K562 (cell line): ENCODE measurements around the gene DUS3L. TPM values are rescaled to one million over a fixed set of nuclear protein-coding genes. Genes with fewer than 3 reads are reported as not detected.

Source experiments
- ATAC-seq: fragments of 200-7000 bp; cut with Tn5 transposase; 3 replicates; pipeline ENCODE4 v1.9.1; 2020; ENCODE audit warnings: moderate library complexity
- BruUV-seq: library from RNA; stranded (reverse); fragments of 400-500 nt; replicated peaks from 2 replicates; lab custom pipeline; 2021; lab: Mats Ljungman, UMichigan
- CTCF ChIA-PET: fragments of 300-600 bp; formaldehyde crosslinking; extraction: SDS; loops from one replicate; lab custom pipeline; 2021; ENCODE audit warnings: low intra/inter-chr PET ratio; lab: Yijun Ruan, JAX
- POLR2A ChIA-PET: fragments of 300-600, 350-650 bp; sonication (Branson Sonifier 250); formaldehyde crosslinking; extraction: SDS; loops from one replicate; lab custom pipeline; 2021; ENCODE audit warnings: antibody characterized with exemption, inconsistent platforms; lab: Yijun Ruan, JAX
- DNase-seq, 4 experiments: peaks; one replicate each; pipeline versions ENCODE4 v3.0.0 to v3.0.0-alpha.2; 2011 to 2018; ENCODE audit warnings: low spot score in 3 of 4, mixed read lengths in 3 of 4; ENCODE audit errors: extremely low read depth in 1 of 4
- FAIRE-seq: peaks from 2 replicates; lab custom pipeline; 2011; peaks lifted over from hg19 to GRCh38; lab: Jason Lieb, UNC
- H2AFZ ChIP-seq: 2 replicates; pipeline ENCODE4 v1.6.0; 2011; ENCODE audit warnings: low read depth, low read length, control low read depth, inconsistent platforms
- H3K27ac ChIP-seq: fragments of 200-600 bp; 3 replicates; pipeline ENCODE4 v1.8.0; 2011; ENCODE audit warnings: low read depth, mild to moderate bottlenecking, control low read depth, inconsistent platforms, low read length, moderate library complexity, mixed read lengths; ENCODE audit errors: extremely low read depth
- H3K27me3 ChIP-seq, 2 experiments: fragments of 300-600 bp in 1 of 2; 2 replicates in 1 of 2; 3 replicates in 1 of 2; pipeline versions ENCODE4 v1.6.0 to v1.8.0; 2011; ENCODE audit warnings: inconsistent platforms in 2 of 2, low read length in 2 of 2, mild to moderate bottlenecking in 1 of 2, mixed read lengths in 1 of 2, moderate library complexity in 1 of 2; ENCODE audit not compliant: control insufficient read depth in 2 of 2, insufficient read depth in 2 of 2
- H3K36me3 ChIP-seq: fragments of 300-600 bp; 3 replicates; pipeline ENCODE4 v1.8.0; 2011; ENCODE audit warnings: mild to moderate bottlenecking, low read length, inconsistent platforms; ENCODE audit not compliant: control insufficient read depth, insufficient read depth
- H3K4me1 ChIP-seq, 2 experiments: fragments of 200-600 bp in 1 of 2; replicated peaks in 1 of 2; 2 replicates in 1 of 2; 3 replicates in 1 of 2; pipeline versions ENCODE4 v1.5.1 to v1.8.0; 2011; ENCODE audit warnings: inconsistent platforms in 2 of 2, low read length in 2 of 2, mild to moderate bottlenecking in 1 of 2, mixed read lengths in 1 of 2, moderate library complexity in 1 of 2; ENCODE audit not compliant: control insufficient read depth in 2 of 2, insufficient read depth in 2 of 2
- H3K4me2 ChIP-seq: 2 replicates; pipeline ENCODE4 v1.6.1; 2011; ENCODE audit warnings: low read length, control low read depth, inconsistent platforms, mixed read lengths; ENCODE audit not compliant: insufficient read depth
- H3K4me3 ChIP-seq: fragments of 200-600 bp; sonication (generic), shearing (Covaris generic); 2 replicates; pipeline ENCODE4 v1.5.1; 2016; ENCODE audit warnings: control low read depth, inconsistent platforms
- H3K79me2 ChIP-seq: fragments of 200-600 bp; 3 replicates; pipeline ENCODE4 v1.8.0; 2011; ENCODE audit warnings: low read length, inconsistent platforms; ENCODE audit not compliant: control insufficient read depth, insufficient read depth
- H3K9ac ChIP-seq, 2 experiments: 2 replicates each; pipeline versions ENCODE4 v1.6.0 to v1.6.1; 2011; ENCODE audit warnings: low read depth in 2 of 2, low read length in 2 of 2, control low read depth in 1 of 2, inconsistent platforms in 1 of 2, mild to moderate bottlenecking in 1 of 2, mixed read lengths in 1 of 2; ENCODE audit not compliant: insufficient read depth in 1 of 2
- H3K9me1 ChIP-seq: one replicate; pipeline ENCODE4 v1.6.0; 2011; ENCODE audit warnings: inconsistent platforms, mild to moderate bottlenecking, low read length, moderate library complexity; ENCODE audit not compliant: control insufficient read depth, insufficient read depth
- H3K9me3 ChIP-seq: replicated peaks from 2 replicates; pipeline ENCODE4 v1.5.1; 2011; ENCODE audit warnings: low read depth, low read length, inconsistent platforms; ENCODE audit not compliant: control insufficient read depth, insufficient read depth
- H4K20me1 ChIP-seq: replicated peaks from 2 replicates; pipeline ENCODE4 v1.6.1; 2011; ENCODE audit warnings: low read length, inconsistent platforms, mixed read lengths; ENCODE audit not compliant: control insufficient read depth, insufficient read depth
- BMI1 ChIP-seq: fragments of 150-350 bp; IDR thresholded peaks from 2 replicates; pipeline ENCODE4 v1.6.1; 2014; ENCODE audit warnings: low read length
- CREM ChIP-seq: IDR thresholded peaks from 2 replicates; pipeline ENCODE4 v1.6.1; 2014; ENCODE audit warnings: antibody characterized with exemption, low read depth
- CXXC5 ChIP-seq: fragments of 250-450 bp; sonication (Bioruptor Pico); IDR thresholded peaks from 2 replicates; pipeline ENCODE4 v1.8.0; 2022; ENCODE audit warnings: inconsistent platforms, mild to moderate bottlenecking, moderate library complexity
- DACH1 ChIP-seq: fragments of 450-650 bp; IDR thresholded peaks from 2 replicates; pipeline ENCODE4 v1.6.1; 2018; ENCODE audit not compliant: partially characterized antibody
- ELF4 ChIP-seq: fragments of 450-650 bp; formaldehyde crosslinking; IDR thresholded peaks from 2 replicates; pipeline ENCODE4 v1.4.0; 2022; ENCODE audit warnings: missing genetic modification characterization
- HDAC2 ChIP-seq: fragments of 450-650 bp; IDR thresholded peaks from 2 replicates; pipeline ENCODE4 v1.6.1; 2016; ENCODE audit warnings: mild to moderate bottlenecking
- MAFG ChIP-seq: fragments of 450-650 bp; conservative IDR thresholded peaks from 2 replicates; pipeline ENCODE4 v1.6.1; 2016; ENCODE audit warnings: missing genetic modification characterization, missing compliant biosample characterization
- MYNN ChIP-seq, 2 experiments: sonication (generic); formaldehyde crosslinking in 1 of 2; IDR thresholded peaks; 2 replicates each; pipeline versions ENCODE4 v1.5.0 to v1.6.1; 2016 to 2020; ENCODE audit warnings: antibody characterized with exemption in 1 of 2, missing genetic modification reagents in 1 of 2
- NELFE ChIP-seq: IDR thresholded peaks from 2 replicates; pipeline ENCODE4 v1.6.1; 2011; ENCODE audit warnings: mild to moderate bottlenecking; ENCODE audit not compliant: insufficient read depth, insufficient read length
- TCF3 ChIP-seq: sonication (generic); formaldehyde crosslinking; IDR thresholded peaks from 2 replicates; pipeline ENCODE4 v1.4.0; 2020; ENCODE audit warnings: mild to moderate bottlenecking, missing genetic modification reagents
- ZNF239 ChIP-seq: fragments of 250-450 bp; sonication (Bioruptor Pico); IDR thresholded peaks from 2 replicates; pipeline ENCODE4 v1.4.0; 2020; ENCODE audit warnings: mild to moderate bottlenecking
- ZNF507 ChIP-seq: conservative IDR thresholded peaks from 2 replicates; pipeline ENCODE4 v1.6.1; 2017; ENCODE audit warnings: missing genetic modification characterization, missing compliant biosample characterization
- ZNF707 ChIP-seq: fragments of 250-450 bp; sonication (Bioruptor Pico); conservative IDR thresholded peaks from 2 replicates; pipeline ENCODE4 v1.8.0; 2022; ENCODE audit warnings: inconsistent platforms, mild to moderate bottlenecking, moderate library complexity
- ZZZ3 ChIP-seq: fragments of 450-650 bp; IDR thresholded peaks from 2 replicates; pipeline ENCODE4 v1.6.1; 2016; ENCODE audit warnings: antibody characterized with exemption, mild to moderate bottlenecking, moderate library complexity
- WGBS: fragments of 100-300 bp; shearing (Covaris generic); methylation state at CpG from one replicate; pipeline ENCODE4 v1.1.6; 2016; ENCODE audit warnings: low coverage, mixed read lengths; ENCODE audit not compliant: insufficient coverage; ENCODE audit errors: missing lambda C conversion rate; 5-methylcytosine and 5-hydroxymethylcytosine counted together
- in situ Hi-C: fragments of 300-500 bp; cut with MboI; formaldehyde crosslinking; loops from 4 replicates; pipeline ENCODE4 v1.15.0; 2018; ENCODE audit warnings: inconsistent platforms, mixed read lengths
- intact Hi-C: fragments of 100-400 bp; cut with micrococcal nuclease; formaldehyde crosslinking; loops from 2 replicates; pipeline ENCODE4 v1.14.2; 2022
- polyA plus RNA-seq, 8 experiments: library from polyadenylated mRNA; depleted of rRNA in 4 of 8; stranded (reverse) in 5 of 8; unstranded in 3 of 8; fragments of >200 nt; fragmentation: Nextera tagmentation in 2 of 8; fragmentation: Illumina TruSeq in 1 of 8; extraction: Ambion mirVana in 2 of 8; extraction: Trizol in 1 of 8; gene quantifications; 2 replicates each; pipeline versions ENCODE4 v1.2.1 to v1.2.3, GENCODE V29; 2011 to 2014; ENCODE audit warnings: inconsistent platforms in 1 of 8, missing spikeins in 1 of 8
- total RNA-seq, 7 experiments: library from RNA; depleted of rRNA in 6 of 7; stranded (reverse); fragments of >200 nt in 6 of 7; fragmentation: Illumina TruSeq in 2 of 7; extraction: Trizol in 2 of 7; gene quantifications; 2 replicates each; pipeline versions ENCODE4 v1.2.1 to v1.2.3, GENCODE V29; 2011 to 2021; ENCODE audit warnings: low replicate concordance in 1 of 7
- TF ChIP-seq, protein P1 (sequence below): fragments of 450-650 bp; formaldehyde crosslinking; conservative IDR thresholded peaks from 2 replicates; pipeline ENCODE4 v1.4.0; 2022; ENCODE audit warnings: mild to moderate bottlenecking, missing genetic modification characterization
- TF ChIP-seq, protein P2 (sequence below): fragments of 250-450 bp; sonication (Bioruptor Pico); IDR thresholded peaks from 2 replicates; pipeline ENCODE4 v1.4.0; 2020; ENCODE audit warnings: mild to moderate bottlenecking, moderate library complexity
- TF ChIP-seq, protein P3 (sequence below): sonication (generic); formaldehyde crosslinking; IDR thresholded peaks from 2 replicates; pipeline ENCODE4 v1.8.1; 2023; ENCODE audit warnings: mild to moderate bottlenecking, missing genetic modification reagents

Gene DUS3L
- total and polyA plus RNA-seq, 9 of the 15 experiments (the other 6 are each of a cell fraction or from before 2014, with no cell fraction given) = 1.7 to 102 (median 77.5) TPM

DNA sequence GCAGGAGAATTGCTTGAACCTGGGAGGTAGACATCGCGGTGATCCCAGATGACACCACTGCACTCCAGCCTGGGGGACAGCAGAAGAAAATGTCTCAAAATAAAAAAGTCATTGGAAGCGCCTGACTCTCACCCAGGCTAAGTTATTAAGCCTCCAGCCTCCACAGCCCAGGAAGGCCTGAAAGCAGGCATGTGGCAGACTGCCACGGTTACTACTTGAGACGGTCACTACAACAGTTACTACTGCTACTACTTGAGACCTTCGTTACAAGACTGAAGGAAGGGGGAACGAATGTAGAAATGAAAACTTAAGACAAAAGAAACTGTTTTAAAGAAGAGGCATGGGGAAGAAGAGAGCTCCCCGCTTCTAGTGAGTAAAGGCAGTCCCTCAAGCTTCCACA lies 16.0 kb downstream of the DUS3L start:
- DNase-seq (no peak), ATAC-seq (no peak), FAIRE-seq (no peak)
- Histone ChIP-seq H3K9me3 (no peaks in the 10 kb centered on the region), H3K4me3 (no peak overlapping the region), H2AFZ (no peak overlapping the region), H3K27ac (no peak overlapping the region), H3K9ac (no peak overlapping the region), H3K36me3 (no peaks in the 10 kb centered on the region), H3K79me2 (no peaks in the 10 kb centered on the region), H3K4me1 (peaks cover 0 to 10% of the 10 kb centered on the region in 2 experiments; a peak in 4 of 5 replicates), H3K27me3 (peaks cover 2 to 11% of the 10 kb centered on the region in 2 experiments; a peak in 2 of 5 replicates), H3K4me2 (no peak overlapping the region), H4K20me1 (no peaks in the 10 kb centered on the region), H3K9me1 (no peaks in the 10 kb centered on the region)
- CTCF ChIA-PET = interaction anchor here (1.8 kb wide), 1 partner anchor 117 kb away, joined by 11 read pairs; no protein-coding TSS in a partner anchor
- in situ Hi-C loops (no loop called here), intact Hi-C loops (loop anchor here (1.0 kb wide), 1 partner anchor 19 kb away; no protein-coding TSS in a partner anchor)
- WGBS = 48% methylated on average over 8 of the region's 8 CpGs
- BruUV-seq = no TSS peak
- TF ChIP-seq BMI1 (no peak), CXXC5 (no peak), ZZZ3 (no peak), HDAC2 (no peak), TCF3 (CRISPR knock-in tag) (no peak), MYNN (IDR thresholded peaks at IDR 0.05) (no peak), MYNN (CRISPR knock-in tag; IDR thresholded peaks at IDR 0.05) (no peak), MAFG (tag) (no peak), ZNF507 (tag) (no peak), ZNF707 (CRISPR knock-in tag) (no peak), ZNF239 (CRISPR knock-in tag) (no peak), DACH1 (no peak), NELFE (no peak), CREM (no peak), ELF4 (CRISPR knock-in tag) (no peak)
- TF ChIP-seq, protein P1, sequence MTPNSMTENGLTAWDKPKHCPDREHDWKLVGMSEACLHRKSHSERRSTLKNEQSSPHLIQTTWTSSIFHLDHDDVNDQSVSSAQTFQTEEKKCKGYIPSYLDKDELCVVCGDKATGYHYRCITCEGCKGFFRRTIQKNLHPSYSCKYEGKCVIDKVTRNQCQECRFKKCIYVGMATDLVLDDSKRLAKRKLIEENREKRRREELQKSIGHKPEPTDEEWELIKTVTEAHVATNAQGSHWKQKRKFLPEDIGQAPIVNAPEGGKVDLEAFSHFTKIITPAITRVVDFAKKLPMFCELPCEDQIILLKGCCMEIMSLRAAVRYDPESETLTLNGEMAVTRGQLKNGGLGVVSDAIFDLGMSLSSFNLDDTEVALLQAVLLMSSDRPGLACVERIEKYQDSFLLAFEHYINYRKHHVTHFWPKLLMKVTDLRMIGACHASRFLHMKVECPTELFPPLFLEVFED (CRISPR knock-in tag) = no peak
- TF ChIP-seq, protein P2, sequence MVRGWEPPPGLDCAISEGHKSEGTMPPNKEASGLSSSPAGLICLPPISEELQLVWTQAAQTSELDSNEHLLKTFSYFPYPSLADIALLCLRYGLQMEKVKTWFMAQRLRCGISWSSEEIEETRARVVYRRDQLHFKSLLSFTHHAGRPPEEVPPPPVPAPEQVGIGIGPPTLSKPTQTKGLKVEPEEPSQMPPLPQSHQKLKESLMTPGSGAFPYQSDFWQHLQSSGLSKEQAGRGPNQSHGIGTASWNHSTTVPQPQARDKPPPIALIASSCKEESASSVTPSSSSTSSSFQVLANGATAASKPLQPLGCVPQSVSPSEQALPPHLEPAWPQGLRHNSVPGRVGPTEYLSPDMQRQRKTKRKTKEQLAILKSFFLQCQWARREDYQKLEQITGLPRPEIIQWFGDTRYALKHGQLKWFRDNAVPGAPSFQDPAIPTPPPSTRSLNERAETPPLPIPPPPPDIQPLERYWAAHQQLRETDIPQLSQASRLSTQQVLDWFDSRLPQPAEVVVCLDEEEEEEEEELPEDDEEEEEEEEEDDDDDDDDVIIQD (CRISPR knock-in tag) = no peak
- TF ChIP-seq, protein P3, sequence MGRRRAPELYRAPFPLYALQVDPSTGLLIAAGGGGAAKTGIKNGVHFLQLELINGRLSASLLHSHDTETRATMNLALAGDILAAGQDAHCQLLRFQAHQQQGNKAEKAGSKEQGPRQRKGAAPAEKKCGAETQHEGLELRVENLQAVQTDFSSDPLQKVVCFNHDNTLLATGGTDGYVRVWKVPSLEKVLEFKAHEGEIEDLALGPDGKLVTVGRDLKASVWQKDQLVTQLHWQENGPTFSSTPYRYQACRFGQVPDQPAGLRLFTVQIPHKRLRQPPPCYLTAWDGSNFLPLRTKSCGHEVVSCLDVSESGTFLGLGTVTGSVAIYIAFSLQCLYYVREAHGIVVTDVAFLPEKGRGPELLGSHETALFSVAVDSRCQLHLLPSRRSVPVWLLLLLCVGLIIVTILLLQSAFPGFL (CRISPR knock-in tag) = no peak
- POLR2A ChIA-PET = interaction anchor here (0.6 to 1.0 kb wide), 3 partner anchors 16 to 247 kb away, joined by 3 to 5 read pairs (median 3); partner anchors contain the start of gene DUS3L
